GM12801 (cell line): ENCODE results near the gene TLR9.

ENCODE experiments used
- TF ChIP-seq, protein P1 (sequence below): IDR thresholded peaks from one replicate; pipeline ENCODE4 v1.5.1; 2011; ENCODE audit warnings: control low read depth; ENCODE audit not compliant: insufficient read length; ENCODE audit errors: extremely low read depth

TLR9 gene

DNA sequence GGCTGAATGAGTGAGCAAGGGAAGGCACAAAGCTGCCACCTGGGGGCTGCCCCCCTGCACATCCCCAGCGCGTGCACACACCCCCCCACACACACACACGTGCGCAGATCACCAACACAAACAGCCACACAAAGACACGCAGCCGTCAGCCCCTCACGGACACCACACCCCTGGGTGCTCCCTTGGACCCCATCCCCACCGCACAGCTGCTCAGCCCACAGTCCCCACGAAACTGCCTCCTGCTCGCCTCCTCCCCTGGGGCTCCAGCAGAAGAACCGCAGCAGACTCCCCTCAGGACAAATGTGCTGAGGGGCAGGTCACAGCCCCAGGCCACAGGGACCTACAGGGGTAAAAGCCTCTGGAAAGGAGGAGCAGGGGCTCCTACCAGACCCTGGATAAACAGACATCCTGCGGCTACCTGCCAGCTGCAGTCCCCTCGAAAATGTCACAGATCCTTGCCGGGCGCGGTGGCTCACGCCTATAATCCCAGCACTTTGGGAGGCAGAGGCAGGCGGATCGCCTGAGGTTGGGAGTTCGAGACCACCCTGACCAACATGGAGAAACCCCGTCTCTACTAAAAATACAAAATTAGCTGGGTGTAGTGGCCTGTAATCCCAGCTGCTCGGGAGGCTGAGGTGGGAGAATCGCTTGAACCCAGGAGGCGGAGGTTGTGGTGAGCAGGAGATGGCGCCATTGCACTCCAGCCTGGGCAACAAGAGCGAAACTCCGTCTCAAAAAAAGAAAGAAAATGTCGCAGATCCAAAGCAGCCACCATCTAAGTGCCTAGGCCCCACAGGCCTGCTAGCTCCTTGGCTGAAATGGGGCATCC is 7.0 kb upstream of the TLR9 start:
- TF ChIP-seq, protein P1, sequence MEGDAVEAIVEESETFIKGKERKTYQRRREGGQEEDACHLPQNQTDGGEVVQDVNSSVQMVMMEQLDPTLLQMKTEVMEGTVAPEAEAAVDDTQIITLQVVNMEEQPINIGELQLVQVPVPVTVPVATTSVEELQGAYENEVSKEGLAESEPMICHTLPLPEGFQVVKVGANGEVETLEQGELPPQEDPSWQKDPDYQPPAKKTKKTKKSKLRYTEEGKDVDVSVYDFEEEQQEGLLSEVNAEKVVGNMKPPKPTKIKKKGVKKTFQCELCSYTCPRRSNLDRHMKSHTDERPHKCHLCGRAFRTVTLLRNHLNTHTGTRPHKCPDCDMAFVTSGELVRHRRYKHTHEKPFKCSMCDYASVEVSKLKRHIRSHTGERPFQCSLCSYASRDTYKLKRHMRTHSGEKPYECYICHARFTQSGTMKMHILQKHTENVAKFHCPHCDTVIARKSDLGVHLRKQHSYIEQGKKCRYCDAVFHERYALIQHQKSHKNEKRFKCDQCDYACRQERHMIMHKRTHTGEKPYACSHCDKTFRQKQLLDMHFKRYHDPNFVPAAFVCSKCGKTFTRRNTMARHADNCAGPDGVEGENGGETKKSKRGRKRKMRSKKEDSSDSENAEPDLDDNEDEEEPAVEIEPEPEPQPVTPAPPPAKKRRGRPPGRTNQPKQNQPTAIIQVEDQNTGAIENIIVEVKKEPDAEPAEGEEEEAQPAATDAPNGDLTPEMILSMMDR, result no peak

DNA sequence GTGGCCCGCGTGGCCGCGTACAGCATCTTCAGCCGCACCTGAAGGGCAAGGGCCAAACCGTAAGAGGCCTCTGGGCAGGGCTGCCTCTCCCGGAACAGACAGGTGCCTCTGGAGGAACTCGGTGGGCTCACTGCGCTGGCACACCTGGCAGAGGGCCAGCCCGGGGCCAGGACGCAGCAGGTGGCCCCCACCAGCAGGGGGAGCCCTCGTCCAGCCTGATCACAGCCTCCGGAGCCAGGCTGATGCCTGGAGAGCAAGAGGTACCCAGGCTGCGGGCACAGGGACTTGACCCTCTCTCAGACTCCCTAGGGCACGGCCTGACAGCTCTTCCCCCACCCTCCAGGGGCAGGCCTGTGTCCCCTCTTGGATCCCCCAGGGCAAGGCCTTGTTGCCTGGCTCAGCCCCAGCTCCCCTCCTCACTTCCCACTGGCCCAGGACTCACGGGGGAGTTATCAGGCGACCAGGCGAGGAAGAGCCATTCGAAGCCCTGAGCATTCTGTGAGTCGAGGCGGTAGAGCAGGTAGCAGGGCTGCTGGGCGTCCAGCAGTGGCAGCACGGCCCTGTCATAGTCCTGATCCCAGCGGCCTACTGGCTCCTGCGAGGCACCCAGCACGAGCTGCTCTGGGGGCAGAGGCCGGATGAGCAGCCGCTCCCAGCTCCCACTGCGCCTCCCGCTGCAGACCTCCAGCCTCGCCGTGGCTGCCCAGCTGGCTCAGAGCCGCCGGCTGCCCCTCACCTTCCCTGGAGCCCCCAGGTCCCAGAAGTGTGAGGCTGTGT is 6.2 kb upstream of the TLR9 start:
- TF ChIP-seq, protein P1, result no peak

DNA sequence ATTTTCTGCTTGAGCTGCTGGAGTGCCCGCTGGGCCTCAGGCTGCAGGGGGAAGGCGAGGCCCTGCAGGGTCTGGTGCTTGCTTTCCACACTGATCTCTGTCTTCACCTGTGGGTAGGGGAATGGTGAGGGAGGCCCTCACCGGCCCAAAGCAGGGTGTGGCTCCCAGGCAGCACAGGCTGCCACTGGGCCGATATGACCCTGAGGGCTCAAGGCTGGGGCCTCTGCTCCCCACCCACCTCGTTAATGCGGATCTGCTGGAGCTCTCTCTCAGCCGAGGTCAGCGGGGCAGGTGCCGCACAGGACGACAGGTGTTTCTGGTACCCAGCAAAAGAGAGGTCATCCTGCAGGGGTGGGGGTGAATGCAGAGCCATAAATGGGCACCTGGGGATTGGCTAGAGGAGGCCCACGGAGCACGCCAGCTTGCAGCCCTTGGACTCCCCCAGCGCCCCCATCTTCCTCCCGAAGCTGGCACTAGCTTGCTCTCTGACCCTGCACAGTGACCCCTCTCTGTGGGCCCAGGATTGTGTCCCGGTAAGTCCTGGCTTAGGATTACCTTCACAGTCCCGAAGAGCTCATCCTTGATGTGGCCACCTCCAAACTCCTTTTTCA is 5.5 kb upstream of the TLR9 start:
- TF ChIP-seq, protein P1, result no peak

DNA sequence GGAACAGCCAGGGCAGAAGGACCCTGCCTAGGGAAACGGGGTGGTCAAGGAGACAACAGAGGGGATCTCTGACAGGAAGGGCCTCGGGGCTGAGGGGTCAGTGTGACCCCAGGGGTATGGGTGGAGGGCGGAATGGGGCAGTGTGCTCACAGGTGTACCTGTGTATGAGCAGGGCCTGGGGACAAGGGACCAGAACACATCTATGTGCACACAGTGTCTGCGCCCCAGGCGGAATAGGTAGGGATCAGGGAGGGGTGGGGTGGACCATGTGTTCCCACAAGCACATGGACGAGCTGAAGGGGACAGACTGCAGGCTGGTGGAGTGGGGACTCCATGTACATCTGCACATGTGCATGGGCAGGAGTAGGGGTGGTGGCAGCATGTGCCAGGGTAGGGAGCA is 5.0 kb upstream of the TLR9 start:
- TF ChIP-seq, protein P1, result no peak

DNA sequence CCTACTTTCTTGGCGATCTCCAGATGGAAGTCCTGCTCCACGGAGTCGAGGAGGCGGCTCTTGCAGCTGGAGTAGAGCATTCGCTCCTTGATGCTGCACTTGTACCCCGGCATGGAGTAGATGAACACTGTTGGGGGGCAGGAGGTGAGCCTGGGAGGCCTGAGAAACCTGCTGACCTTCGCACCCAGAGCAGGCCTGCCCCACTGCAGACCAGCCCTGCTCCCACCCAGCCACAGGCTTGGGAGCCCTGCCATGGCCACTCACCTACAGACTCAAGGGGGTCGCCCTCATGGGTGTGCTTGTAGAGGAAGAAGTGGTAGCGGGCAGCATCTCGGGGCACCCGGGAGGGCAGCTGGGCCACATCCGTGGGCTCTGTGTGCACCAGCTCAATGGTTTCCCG is 4.2 kb upstream of the TLR9 start:
- TF ChIP-seq, protein P1, result no peak

DNA sequence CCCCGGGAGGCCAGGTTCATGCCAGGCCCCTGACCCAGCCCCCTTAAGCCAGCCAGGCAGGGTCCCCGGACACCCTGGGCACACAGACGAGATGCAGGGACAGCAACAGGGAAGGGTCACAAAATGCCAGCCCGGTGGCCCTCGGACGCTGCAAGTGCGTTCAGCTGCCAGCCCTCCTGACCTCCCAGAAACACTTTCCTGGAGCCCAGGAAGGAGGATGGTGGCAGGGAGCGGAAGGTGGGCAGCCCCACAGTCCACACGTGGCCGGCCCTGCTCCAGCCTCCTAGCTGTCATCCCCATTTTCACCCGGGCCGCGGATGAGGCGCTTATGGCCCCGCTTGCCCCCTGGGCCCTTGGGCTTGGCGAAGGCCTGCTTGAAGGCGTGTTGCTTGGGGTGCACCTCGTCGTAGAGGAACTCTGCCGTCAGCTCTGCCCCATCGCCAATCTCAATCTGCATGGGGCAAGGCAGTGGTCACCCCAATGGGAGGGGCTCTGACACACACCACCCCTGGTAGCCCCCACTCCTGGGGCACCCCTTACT is 3.4 kb upstream of the TLR9 start:
- TF ChIP-seq, protein P1, result no peak

DNA sequence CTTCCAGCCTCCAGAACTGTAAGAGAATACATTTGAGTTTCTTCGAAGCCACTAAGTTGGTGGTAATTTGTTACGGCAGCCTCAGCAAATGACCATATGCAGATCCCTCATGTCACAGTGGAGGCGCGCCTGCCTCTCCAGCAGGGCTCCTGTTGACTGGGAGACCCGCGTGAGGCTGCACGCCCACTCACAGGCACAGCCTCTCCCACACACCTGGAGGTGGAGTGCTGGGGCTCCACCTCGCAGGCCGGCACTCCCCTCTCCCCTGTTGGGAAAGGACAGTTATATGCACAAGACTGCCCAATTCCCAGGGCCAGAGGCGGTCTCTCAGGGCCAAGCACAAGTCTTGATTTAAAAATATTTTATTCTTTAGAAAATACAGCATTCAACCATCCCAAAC is 2.8 kb upstream of the TLR9 start:
- TF ChIP-seq, protein P1, result no peak
